ENCODE data around the gene COPE.
"Not testable (repeated sequence)": the region's sequence is repeated elsewhere in the genome, so short reads cannot be mapped to it uniquely, and the experiment has no call there.

COPE gene
- total RNA-seq, result 41.7 to 55.7 (median 53.6) reads per million in 3 donors

DNA sequence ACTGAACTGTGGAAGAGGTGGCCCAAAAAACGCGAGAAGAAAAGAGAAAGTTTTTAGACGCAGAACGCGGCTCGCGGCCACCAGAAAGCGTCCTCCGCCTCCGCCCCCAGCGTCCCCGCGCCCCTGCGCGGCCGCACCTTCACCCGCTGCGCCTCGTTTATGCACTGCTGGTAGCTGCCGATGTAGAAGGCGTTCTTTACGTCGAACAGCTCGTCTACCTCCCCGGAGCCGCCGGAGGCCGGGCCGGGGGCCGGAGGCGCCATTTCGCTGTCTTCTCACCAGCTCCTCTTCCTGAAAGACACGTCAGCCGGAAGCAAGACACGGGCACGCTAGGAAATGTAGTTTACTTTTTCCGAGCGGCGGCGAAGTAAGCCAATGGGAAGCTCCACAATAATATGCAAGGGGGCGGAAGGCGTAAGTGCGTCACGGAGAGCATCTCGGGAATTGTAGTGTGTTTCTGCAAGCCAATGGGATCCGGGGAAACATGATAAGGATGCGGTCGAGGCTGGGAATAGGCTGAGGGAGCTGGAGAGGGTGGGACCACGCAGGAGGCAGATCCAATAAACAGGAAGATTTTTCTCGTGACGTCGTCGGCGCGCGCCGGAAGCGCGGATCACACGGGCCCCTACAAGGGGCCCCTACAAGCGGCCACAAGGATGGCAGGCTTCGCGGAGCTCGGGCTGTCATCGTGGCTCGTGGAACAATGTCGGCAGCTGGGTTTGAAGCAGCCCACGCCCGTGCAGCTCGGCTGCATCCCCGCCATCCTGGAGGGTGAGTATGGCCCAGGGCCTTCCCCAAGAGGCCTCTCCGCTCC, at the start of gene COPE, which contains the start of gene DDX49:
Gene COPE, minus strand, starts transcription at position 302 of the 814 bp plus-strand sequence. Its CDS starts 39 bp downstream, at position 263.
Gene DDX49, plus strand, starts transcription at position 630 of the 814 bp plus-strand sequence. Its CDS starts 27 bp downstream, at position 657.
- no peaks in the 10 kb centered on the region for H3K27me3 ChIP-seq (replicated peaks; ENCODE audit: control insufficient read depth, insufficient read depth, low read length, poor library complexity, severe bottlenecking)
- H3K4me1 ChIP-seq (ENCODE audit: control insufficient read depth, insufficient read depth, low read length, poor library complexity, severe bottlenecking), result peaks cover 21% of the 10 kb centered on the region
- H3K4me3 ChIP-seq (ENCODE audit: insufficient read depth, low read depth, low read length, poor library complexity, severe bottlenecking), result peak within 1 kb of the TSS; percentile 94
- peak; percentile 96 to 98 (median 98) for DNase-seq
- H3K36me3 ChIP-seq (ENCODE audit: control insufficient read depth, insufficient read depth, low read length), result peaks cover 32% of the 10 kb centered on the region
- H3K9me3 ChIP-seq (ENCODE audit: control insufficient read depth, low read length), result no peaks in the 10 kb centered on the region
- H3K27ac ChIP-seq (ENCODE audit: insufficient read depth, low read length, poor library complexity, severe bottlenecking), result peak within 1 kb of the TSS; percentile 96

DNA sequence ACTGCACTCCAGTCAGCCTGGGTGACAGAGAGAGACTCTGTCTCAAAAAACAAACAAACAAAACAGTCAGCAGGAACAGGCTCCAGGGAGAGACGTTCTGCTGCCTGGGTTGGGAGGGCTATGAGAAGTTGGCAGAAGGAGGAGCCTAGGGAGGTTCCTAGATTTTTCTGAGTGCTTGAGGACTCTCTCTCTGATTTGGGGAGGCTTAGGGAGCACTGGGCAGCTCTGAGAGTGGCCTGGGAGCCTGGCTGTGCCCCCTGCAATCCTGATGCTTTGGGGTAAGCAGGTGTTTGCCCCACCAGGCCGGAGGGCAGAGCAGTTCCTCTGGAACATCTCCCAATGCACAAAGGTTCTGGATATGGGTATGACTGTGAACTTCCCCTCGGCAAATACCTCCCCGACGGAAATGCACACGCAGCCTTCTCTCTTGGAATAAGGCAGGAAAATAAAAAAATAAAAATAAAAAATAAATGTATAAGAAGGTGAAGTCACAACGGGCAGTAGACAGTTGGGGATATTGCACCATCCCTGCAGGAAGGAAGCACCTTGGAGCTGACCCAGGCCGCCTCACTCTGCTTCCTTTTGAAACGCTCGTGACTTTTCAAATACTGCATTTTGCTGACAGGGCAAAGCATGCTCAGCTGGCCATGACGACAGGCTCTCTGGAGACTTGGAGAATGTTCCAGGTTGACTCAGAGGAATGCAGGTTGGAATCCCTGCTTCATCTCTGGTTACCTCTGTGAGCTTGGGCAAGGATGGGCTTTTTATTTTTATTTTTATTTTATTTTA, 48.4 kb upstream of the COPE start:
- Histone ChIP-seq H3K4me1 (ENCODE audit: control insufficient read depth, insufficient read depth, low read length, poor library complexity, severe bottlenecking) (no peaks in the 10 kb centered on the region), H3K27me3 (replicated peaks; ENCODE audit: control insufficient read depth, insufficient read depth, low read length, poor library complexity, severe bottlenecking) (no peaks in the 10 kb centered on the region), H3K9me3 (ENCODE audit: control insufficient read depth, low read length) (no peaks in the 10 kb centered on the region), H3K4me3 (ENCODE audit: insufficient read depth, low read depth, low read length, poor library complexity, severe bottlenecking) (no peak overlapping the region), H3K27ac (ENCODE audit: insufficient read depth, low read length, poor library complexity, severe bottlenecking) (no peak overlapping the region), H3K36me3 (ENCODE audit: control insufficient read depth, insufficient read depth, low read length) (no peaks in the 10 kb centered on the region)
- no peak for DNase-seq

DNA sequence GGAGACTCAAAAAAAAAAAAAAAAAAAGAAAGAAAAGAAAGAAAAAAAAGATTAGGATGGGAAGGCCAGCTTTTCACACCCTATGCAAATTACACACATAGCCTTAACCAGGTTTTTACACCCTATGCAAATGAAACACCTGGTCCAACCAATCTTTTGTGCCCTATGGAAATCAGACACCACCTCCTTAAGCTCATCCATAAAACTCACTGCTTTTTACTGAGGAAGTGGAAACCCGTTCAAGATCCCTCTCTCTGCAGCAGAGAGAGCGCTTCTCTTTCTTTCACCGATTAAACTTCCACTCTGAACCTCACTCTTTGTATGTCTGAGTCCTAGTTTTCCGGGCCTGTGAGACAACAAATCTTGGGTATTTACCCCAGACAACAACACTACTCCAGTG, 47.1 kb upstream of the COPE start:
- Histone ChIP-seq H3K27ac (ENCODE audit: insufficient read depth, low read length, poor library complexity, severe bottlenecking) (no peak overlapping the region), H3K4me1 (ENCODE audit: control insufficient read depth, insufficient read depth, low read length, poor library complexity, severe bottlenecking) (no peaks in the 10 kb centered on the region), H3K9me3 (ENCODE audit: control insufficient read depth, low read length) (no peaks in the 10 kb centered on the region), H3K36me3 (ENCODE audit: control insufficient read depth, insufficient read depth, low read length) (no peaks in the 10 kb centered on the region), H3K4me3 (ENCODE audit: insufficient read depth, low read depth, low read length, poor library complexity, severe bottlenecking) (no peak overlapping the region), H3K27me3 (replicated peaks; ENCODE audit: control insufficient read depth, insufficient read depth, low read length, poor library complexity, severe bottlenecking) (no peaks in the 10 kb centered on the region)
- no peak for DNase-seq

DNA sequence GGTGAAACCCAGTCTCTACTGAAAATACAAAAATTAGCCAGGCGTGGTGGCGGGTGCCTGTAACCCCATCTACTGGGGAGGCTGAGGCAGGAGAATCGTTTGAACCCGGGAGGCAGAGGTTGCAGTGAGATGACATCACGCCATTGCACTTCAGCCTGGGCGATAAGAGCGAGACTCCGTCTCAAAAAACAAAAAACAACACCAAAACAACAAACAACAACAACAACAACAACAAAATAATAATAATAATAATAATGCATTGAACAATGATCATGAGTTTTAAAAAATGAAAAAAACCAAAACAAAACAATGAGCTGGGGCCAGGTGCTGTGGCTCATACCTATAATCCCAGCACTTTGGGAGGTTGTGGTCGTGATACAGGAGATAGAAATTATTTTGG, 44.9 kb upstream of the COPE start:
- Histone ChIP-seq H3K27ac (ENCODE audit: insufficient read depth, low read length, poor library complexity, severe bottlenecking) (no peak overlapping the region), H3K4me1 (ENCODE audit: control insufficient read depth, insufficient read depth, low read length, poor library complexity, severe bottlenecking) (no peaks in the 10 kb centered on the region)
- DNase-seq, result no peak

DNA sequence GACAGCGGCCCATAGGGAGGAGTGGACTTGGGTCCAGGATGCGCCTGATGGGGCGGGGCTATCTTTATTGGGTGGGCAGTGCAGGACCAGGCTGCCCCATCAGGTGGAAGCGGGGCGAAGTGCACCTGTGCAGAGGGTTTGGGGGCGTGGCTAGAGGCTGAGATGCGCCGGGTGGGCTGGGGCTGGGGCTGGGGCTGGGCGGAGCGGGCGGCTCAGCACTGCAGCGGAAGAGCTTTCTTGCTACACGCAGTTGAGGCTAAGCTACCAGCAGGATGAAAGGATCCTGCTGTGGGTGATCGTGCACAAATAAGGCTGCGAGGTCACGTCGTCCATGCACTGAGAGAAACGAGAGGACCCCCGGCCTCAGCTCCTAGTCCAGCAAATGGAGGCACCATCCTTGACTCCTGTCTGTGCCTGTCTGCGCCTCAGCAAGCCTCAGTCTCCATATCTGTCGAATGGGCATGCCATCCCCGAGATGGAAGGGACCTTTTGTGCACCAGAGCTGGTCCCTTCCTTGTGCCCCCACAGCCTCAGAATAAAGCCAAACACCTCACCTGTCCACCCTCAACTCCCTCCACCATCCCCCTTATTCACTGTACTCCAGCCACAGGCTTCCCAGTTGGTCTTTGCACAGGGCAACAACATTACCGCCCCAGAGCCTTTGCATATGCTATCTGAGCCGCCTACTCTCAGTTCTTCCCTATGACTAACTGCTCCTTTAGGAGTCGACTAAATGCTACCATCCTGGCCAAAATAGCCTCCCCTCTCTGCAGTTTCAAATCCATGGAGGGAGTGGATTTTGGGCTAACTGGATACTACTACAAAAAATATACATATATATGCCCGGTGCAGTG, 42.8 kb upstream of the COPE start:
- H3K9me3 ChIP-seq (ENCODE audit: control insufficient read depth, low read length), result no peaks in the 10 kb centered on the region
- no peaks in the 10 kb centered on the region for H3K27me3 ChIP-seq (replicated peaks; ENCODE audit: control insufficient read depth, insufficient read depth, low read length, poor library complexity, severe bottlenecking)
- no peak for DNase-seq
- no peaks in the 10 kb centered on the region for H3K4me1 ChIP-seq (ENCODE audit: control insufficient read depth, insufficient read depth, low read length, poor library complexity, severe bottlenecking)
- no peak overlapping the region for H3K27ac ChIP-seq (ENCODE audit: insufficient read depth, low read length, poor library complexity, severe bottlenecking)
- no peak overlapping the region for H3K4me3 ChIP-seq (ENCODE audit: insufficient read depth, low read depth, low read length, poor library complexity, severe bottlenecking)
- H3K36me3 ChIP-seq (ENCODE audit: control insufficient read depth, insufficient read depth, low read length), result no peaks in the 10 kb centered on the region

More for the DNA sequence above, 44.9 kb upstream of the COPE start:
- H3K36me3 ChIP-seq (ENCODE audit: control insufficient read depth, insufficient read depth, low read length), result no peaks in the 10 kb centered on the region
- no peaks in the 10 kb centered on the region for H3K27me3 ChIP-seq (replicated peaks; ENCODE audit: control insufficient read depth, insufficient read depth, low read length, poor library complexity, severe bottlenecking)
- no peaks in the 10 kb centered on the region for H3K9me3 ChIP-seq (ENCODE audit: control insufficient read depth, low read length)
- H3K4me3 ChIP-seq (ENCODE audit: insufficient read depth, low read depth, low read length, poor library complexity, severe bottlenecking), result no peak overlapping the region

DNA sequence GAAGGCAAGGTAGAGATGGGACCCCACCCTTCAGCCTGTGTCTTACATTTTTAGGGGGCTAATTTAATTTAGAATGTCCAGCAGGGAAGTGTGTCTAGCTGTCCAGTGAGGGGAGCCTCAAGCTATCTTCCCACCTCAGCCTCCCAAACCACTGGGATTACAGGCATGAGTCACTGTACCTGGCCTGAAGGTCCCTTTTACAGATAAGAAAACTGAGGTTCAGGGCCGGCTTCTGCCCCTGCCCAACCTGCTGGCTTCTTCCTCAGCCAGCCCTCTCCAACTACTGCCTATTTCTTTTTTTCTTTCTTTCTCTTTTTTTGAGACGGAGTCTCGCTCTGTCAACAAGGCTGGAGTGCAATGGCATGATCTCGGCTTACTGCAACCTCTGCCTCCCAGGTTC, 41.2 kb upstream of the COPE start:
- Histone ChIP-seq H3K4me3 (ENCODE audit: insufficient read depth, low read depth, low read length, poor library complexity, severe bottlenecking) (no peak overlapping the region), H3K27me3 (replicated peaks; ENCODE audit: control insufficient read depth, insufficient read depth, low read length, poor library complexity, severe bottlenecking) (no peaks in the 10 kb centered on the region), H3K27ac (ENCODE audit: insufficient read depth, low read length, poor library complexity, severe bottlenecking) (no peak overlapping the region), H3K9me3 (ENCODE audit: control insufficient read depth, low read length) (no peaks in the 10 kb centered on the region), H3K36me3 (ENCODE audit: control insufficient read depth, insufficient read depth, low read length) (no peaks in the 10 kb centered on the region), H3K4me1 (ENCODE audit: control insufficient read depth, insufficient read depth, low read length, poor library complexity, severe bottlenecking) (no peaks in the 10 kb centered on the region)
- no peak for DNase-seq

DNA sequence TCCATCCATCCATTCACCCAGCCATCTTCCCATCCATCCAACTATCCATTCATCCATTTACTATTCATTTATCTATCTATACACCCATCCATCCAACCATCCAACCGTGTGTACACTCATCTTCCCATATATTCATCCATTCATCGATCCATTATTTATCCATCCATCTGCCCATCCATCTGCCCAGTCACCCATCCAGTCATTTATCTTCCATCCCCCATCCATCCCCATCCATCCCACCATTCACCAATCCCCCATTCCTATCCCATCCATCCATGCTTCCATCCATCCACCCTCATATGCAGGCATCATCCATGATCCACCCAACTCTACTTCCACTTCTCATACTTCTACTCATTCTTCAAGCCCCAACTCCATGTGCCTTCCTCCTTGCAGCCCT, 35.9 kb upstream of the COPE start:
- H3K27me3 ChIP-seq (replicated peaks; ENCODE audit: control insufficient read depth, insufficient read depth, low read length, poor library complexity, severe bottlenecking), result no peaks in the 10 kb centered on the region
- no peaks in the 10 kb centered on the region for H3K4me1 ChIP-seq (ENCODE audit: control insufficient read depth, insufficient read depth, low read length, poor library complexity, severe bottlenecking)
- H3K27ac ChIP-seq (ENCODE audit: insufficient read depth, low read length, poor library complexity, severe bottlenecking), result no peak overlapping the region
- H3K9me3 ChIP-seq (ENCODE audit: control insufficient read depth, low read length), result no peaks in the 10 kb centered on the region
- no peak for DNase-seq
- H3K36me3 ChIP-seq (ENCODE audit: control insufficient read depth, insufficient read depth, low read length), result no peaks in the 10 kb centered on the region
- H3K4me3 ChIP-seq (ENCODE audit: insufficient read depth, low read depth, low read length, poor library complexity, severe bottlenecking), result no peak overlapping the region

DNA sequence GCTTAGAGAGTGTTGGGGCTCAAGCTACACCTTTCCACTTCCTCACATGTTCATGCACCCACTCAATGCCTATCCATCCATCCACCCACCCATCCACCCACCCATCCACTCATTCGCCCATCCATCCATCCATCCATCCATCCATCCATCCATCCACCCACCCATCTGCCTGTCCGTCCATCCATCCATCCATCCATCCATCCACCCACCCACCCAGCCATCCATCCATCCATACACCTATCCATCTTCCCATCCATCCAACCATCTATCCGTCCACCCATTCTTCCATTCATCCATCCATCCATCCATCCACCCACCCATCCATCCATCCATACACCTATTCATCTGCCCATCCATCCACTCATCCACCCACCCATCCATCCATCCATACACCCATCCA, 34.9 kb upstream of the COPE start:
- Histone ChIP-seq H3K4me3 (ENCODE audit: insufficient read depth, low read depth, low read length, poor library complexity, severe bottlenecking) (no peak overlapping the region), H3K36me3 (ENCODE audit: control insufficient read depth, insufficient read depth, low read length) (no peaks in the 10 kb centered on the region), H3K27ac (ENCODE audit: insufficient read depth, low read length, poor library complexity, severe bottlenecking) (no peak overlapping the region), H3K4me1 (ENCODE audit: control insufficient read depth, insufficient read depth, low read length, poor library complexity, severe bottlenecking) (no peaks in the 10 kb centered on the region), H3K9me3 (ENCODE audit: control insufficient read depth, low read length) (no peaks in the 10 kb centered on the region), H3K27me3 (replicated peaks; ENCODE audit: control insufficient read depth, insufficient read depth, low read length, poor library complexity, severe bottlenecking) (no peaks in the 10 kb centered on the region)
- no peak for DNase-seq

DNA sequence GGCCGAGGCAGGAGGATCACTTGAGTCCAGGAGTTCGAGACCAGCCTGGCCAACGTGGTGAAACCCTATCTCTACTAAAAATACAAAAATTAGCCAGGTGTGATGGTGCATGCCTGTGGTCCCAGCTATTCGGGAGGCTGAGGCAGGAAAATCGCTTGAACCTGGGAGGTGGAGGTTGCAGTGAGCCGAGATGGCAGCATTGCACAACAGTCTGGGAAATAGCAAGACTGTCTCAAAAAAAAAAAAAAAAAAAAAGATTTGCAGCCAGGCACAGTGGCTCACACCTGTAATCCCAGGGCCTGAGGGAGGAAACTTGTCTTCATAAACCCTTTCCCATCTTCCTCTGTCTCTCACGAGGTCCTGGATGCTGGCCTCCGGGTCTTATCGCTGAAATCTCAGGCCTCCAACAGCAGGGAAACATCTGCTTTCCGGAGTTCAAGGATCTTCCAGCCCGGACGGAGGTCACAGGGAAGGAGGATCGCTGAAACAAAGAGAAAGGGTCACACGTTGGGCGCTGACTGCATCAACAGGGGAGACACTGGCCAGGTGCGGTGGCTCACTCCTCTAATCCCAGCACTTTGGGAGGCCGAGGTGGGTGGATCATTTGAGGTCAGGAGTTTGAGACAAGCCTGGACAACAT, 33.3 kb upstream of the COPE start:
- not testable (repeated sequence) for H3K36me3 ChIP-seq (ENCODE audit: control insufficient read depth, insufficient read depth, low read length); DNase-seq; H3K4me1 ChIP-seq (ENCODE audit: control insufficient read depth, insufficient read depth, low read length, poor library complexity, severe bottlenecking); H3K9me3 ChIP-seq (ENCODE audit: control insufficient read depth, low read length); H3K27ac ChIP-seq (ENCODE audit: insufficient read depth, low read length, poor library complexity, severe bottlenecking); H3K27me3 ChIP-seq (replicated peaks; ENCODE audit: control insufficient read depth, insufficient read depth, low read length, poor library complexity, severe bottlenecking); H3K4me3 ChIP-seq (ENCODE audit: insufficient read depth, low read depth, low read length, poor library complexity, severe bottlenecking)

Measured in effector memory CD4-positive, alpha-beta T cell (primary cell).